Superior temporal gyrus (tissue), 1 donor: ENCODE results near the gene MAPK1IP1L.
"Not testable (repeated sequence)": the region's sequence is repeated elsewhere in the genome, so short reads cannot be mapped to it uniquely, and the experiment has no call there.

Experiments used
- DNase-seq: peaks from one replicate; pipeline ENCODE4 v3.0.0-alpha.2; 2016; ENCODE audit errors: extremely low spot score

MAPK1IP1L gene

DNA sequence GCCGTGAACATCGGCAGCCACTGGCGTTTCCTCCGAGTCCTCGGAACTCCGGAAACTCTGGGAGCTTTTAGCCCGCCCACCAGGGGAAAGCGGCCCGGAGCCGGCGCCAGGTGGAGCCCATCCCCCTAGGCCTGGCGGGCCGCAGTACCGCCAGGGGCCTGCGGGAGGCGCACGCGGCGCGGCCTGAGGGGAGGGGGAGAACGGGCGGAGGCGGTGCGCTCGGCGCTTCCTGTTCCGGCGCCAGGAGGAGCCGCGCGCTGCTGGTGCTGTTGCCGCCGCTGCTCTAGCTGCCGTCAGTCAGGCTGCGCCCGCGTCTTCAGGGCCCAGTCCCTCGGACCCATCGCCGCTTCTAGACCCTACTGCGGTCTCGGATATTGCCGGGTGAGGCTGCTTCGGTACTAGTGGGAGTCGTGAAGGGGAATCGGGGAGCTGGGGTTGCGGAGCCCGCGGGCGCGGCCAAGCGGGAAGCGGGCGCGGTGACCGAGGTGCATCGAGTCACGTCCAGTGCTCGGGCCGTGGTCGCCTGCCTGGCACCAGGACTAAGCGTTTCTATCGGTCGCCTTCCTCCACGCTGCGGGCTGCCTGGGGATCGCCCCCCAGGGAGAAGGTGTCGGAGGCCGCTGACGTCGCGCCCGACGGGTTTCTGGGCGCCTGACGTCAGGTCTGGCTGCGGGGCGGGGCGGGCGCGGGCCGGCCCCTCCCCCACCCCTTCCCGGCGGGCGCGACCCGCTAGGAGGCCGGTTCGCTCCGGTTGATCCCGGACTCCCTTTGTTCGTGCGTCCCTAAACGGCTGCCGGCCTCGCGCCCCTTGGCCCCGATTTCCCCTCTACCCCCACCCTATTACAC, at the start of gene MAPK1IP1L:
TSS of gene MAPK1IP1L (plus strand) at position 225 of the 846 bp plus-strand sequence. CDS start 10,037 bp downstream, outside the sequence.
- peak; percentile 87 for DNase-seq

DNA sequence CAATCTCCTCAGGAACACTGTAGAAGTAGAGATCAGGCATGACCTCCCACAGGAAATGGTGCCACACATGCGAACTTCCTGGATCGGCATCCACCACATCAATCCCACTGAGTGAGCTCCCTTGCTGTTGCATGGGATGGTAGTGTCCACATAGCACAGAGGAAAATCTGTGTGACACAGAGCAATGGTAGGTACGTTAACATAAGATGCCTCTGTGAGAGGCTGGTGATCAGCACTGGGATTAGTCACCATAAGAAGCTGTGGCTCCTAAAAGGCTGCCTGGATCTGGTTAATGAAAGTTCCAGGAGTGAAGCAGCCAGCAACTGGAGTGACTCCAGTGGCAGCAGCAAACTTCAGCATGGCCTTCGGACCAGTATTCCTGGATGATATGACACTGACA, 46.4 kb upstream of the MAPK1IP1L start:
- no peak for DNase-seq

DNA sequence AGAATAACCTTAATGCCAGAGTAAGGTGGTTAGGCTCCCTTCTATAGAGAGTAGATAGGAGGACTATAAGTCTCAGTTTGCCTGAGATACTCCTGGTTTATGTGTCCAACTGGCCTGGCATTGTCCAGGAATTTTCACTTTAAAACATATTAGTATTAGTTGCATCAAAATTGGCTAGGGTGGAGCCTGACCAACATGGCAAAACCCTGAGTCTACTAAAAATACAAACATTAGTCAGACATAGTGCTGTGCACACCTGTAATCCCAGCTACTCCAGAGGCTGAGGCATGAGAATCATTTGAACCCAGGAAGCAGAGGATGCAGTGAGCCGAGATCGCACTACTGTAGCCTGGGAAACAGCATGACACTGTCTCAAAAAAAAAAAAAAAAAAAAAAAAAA, 36.4 kb upstream of the MAPK1IP1L start:
- DNase-seq = no peak

DNA sequence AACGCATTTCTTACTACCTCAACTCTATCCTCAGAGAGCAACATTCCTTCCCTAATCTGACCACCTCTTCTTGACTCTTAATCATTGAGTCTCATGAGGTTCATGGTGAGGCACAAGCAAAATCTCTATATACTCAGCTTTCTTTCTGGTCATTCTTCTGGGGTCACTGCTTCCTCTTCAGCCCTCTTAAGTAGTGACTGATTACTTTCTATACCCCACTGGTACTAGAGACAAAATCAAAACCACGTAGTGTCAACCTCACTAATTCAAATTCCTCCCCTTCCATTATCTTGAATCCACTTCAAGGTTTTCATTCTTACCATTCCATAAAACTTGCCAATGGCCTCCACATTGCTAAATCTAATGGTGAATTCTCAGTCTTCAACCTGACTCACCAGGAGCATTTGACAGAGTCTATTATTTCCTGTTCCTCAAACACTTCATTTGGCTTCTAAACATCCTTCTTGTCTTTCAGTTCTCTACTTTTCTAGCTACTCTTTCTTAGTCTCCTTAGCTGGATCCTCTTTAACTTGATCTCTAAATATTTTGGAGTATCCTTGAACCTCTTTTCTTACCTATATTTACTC, 31.4 kb upstream of the MAPK1IP1L start:
- no peak for DNase-seq

DNA sequence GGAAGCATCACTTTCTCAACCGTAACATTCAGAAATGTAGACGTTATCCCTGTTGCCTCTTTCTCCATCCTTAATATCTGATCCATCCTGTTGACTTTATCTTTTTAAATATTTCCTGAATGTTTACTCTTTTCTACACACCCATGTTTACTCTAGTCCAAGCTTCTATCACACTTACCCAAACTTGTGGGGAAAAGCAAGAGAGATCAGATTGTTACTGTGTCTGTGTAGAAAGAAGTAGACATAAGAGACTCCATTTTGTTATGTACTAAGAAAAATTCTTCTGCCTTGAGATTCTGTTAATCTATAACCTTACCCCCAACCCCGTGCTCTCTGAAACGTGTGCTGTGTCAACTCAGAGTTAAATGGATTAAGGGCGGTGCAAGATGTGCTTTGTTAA, 27.1 kb upstream of the MAPK1IP1L start:
- DNase-seq = not testable (repeated sequence)

DNA sequence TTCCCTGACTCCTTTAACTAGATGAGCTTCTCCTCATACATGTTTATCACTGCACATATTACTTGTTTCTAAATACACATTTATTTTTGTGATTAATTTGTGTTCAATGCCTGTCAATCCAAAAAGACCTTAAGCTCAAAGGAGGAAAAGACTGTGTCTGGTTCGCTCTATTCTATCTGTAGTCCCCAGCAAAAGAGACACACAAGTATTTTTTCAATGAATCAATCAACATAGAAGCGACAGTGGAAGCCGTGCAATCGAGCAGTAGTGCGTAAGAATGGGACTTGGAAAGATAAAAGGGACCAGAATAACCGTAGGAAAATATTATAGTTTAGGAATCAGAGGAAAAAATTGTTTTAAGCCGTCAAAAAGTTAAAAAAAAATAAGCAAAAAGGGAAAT, 25.5 kb upstream of the MAPK1IP1L start:
- no peak for DNase-seq

DNA sequence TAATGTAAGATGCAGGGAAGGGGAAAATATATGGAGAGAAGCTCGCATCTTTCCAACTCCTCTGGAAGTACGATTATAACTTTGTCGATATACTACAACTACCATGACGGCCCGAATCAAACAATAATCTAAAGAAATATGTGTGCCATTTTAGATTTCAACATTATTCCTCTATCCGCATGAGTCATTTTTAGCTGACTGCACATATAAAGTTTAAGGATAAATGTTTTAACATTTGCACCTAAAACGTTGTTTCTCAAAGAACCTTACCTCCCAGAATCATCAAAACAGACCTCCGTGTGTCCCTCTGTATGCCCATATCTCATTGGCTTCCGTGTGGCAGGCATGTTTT, 25.0 kb upstream of the MAPK1IP1L start:
- DNase-seq = no peak

DNA sequence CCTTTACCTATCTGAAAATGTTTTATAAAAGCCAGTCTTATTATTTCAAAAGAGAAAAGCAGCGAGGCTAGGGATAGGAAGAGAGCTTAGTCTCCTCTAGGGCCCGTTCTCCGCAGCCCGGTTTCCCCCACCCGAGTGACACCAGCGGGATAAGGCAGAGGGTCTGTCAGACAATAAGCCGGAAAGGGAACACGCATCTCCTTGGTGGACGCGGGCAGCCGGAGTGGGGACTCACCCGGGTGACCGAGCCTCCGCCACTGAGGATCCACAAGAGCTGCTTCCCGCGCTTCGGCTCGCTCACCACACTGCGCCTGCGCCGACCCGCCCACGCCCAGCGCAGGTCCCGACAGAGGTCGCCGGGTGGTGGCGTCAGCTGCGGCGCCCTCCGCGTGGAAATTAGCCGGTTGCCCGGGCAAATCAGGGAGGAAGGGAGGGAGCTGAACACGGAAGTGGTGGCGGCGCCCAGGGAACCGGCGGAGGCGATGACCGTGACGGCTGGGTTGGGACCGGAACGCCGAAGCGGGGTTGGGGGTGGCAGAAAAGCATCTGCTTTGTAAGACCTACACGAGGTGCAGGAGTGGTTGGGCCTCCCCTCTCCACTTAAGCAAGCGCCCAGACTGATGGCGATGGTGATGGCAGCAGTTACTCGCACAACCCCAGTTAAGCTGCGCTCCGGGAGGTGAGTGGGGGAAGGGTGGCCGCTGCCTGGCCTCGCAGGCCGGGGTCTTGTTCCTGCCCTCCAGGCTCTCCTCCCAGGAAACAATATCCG, 24.5 kb upstream of the MAPK1IP1L start, which contains the start of the genes SOCS4 and WDHD1:
TSS of gene SOCS4 (plus strand) at position 444 of the 769 bp plus-strand sequence. CDS start 15,806 bp downstream, outside the sequence.
TSS of gene WDHD1 (minus strand) at position 307 of the 769 bp plus-strand sequence. CDS start 312 bp downstream, outside the sequence.
- peak; percentile 95 for DNase-seq

DNA sequence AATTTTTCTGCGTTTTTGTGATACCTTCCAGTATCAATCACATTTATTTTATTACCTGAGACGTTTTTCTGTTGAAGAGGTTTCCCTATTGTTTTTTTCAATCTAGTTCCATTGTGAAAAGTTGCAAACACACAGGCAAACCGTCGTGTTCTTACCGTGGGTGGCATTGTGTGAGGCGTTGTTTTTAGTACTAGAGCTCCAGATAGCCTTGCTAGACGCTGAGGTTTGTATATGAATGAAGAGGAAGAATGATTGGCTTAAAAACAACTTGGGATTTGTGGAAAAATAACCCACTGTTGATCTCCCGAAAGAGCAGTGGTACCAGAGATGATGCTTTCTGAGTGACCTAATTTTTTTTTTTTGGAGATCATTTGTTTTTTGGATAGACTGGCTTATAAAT, 23.4 kb upstream of the MAPK1IP1L start:
- DNase-seq = peak; percentile 24

DNA sequence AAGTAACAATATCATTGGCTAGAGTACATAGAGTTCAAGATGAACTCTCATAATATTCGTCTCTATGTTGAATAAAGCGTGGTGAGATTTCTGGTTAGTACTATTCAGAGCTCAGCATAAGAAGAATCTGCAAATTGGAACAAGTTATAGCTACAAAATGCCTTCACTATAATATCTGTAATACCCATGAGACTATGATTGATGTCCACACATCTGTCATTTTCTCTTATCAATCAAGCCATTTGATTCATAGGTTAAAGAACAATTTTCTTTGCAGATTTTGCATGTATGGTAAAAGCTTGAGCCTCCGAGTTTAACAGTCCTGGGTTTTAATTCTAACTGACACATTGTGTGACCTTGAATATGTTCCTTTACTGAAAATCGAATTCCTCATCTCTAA, 23.0 kb upstream of the MAPK1IP1L start:
- DNase-seq = no peak

DNA sequence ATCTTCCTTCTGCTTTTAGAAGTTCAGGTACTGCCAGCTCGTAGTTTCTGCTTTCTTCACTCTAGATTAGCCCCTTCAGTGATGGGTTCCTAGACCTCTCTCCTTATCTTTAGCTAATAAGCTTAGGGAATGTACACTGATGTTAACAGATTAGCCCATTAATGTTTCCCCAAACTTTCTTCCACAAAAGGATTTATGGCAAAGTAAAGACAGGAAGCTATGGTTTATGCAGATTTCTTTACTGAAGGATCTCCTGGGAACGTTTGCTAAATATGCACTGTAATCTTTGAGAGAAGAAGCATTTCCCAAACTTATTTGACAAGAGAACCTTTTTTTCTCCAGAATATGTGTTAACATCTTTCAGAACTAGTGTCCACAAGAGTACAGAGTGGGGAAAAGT, 20.3 kb upstream of the MAPK1IP1L start:
- DNase-seq = no peak

DNA sequence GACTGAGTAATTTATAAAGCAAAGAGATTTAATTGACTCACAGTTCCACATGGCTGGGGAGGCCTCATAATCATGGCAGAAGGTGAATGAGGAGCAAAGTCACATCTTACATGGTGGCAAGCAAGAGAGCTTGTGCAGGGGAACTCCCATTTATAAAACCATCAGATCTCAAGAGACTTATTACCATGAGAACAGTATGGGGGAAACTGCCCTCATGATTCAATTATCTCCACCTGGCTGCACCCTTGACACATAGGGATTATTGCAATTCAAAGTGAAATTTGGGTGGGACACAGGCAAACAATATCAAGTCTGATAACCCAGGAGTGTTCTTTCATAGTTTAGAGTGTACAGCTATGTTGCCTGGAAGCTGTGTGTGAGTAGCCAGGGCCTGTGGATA, 13.5 kb upstream of the MAPK1IP1L start:
- not testable (repeated sequence) for DNase-seq

DNA sequence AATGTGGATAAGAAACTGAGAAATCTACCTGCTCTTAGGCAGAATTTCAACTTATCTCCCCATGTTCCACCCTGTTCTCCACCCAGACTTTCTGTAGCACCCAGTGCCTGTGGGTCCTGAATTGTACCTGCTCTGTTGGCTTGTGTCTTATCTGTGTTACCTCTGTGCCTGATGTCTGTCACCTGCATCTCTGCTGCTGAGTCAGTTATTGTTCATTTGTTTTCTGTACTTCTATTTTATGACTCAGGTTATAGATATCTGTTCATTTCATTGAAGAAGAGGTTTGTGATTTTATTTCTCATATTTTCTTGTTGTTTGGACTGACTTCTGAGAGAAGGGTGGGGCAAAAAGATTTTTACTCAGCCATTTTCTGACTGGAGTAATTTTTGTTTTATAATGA, 12.7 kb upstream of the MAPK1IP1L start:
- DNase-seq = no peak

DNA sequence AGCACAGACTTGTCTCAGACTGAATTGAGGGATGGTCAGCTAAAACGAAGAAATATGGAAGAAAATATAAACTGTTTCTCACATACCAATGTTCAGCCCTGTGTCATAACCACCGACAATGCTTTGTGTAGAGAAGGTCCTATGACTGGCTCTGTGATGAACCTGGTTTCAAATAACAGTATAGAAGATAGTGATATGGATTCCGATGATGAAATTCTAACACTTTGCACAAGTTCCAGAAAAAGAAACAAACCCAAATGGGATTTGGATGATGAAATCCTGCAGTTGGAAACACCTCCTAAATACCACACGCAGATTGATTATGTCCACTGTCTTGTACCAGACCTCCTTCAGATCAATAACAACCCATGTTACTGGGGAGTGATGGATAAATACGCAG, 7.9 kb upstream of the MAPK1IP1L start:
- DNase-seq = no peak

DNA sequence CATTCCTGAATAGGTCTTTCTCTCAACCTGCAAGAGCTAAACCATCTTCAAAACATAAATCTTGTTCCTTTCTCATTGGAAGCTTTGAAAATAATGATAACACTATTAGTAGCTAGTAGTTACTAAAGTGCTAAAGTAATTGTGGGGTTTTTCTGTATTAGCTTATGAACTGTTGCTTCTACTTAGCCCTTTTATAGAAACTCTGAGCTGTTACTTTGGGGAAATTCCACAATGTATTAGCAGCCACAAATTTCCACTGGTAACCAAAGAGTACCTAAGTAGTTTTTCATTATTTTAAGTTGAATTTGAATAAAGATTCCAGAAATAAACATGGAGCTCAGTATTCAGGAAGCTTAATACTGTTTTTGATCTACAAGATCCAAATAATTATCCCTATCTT, 6.4 kb upstream of the MAPK1IP1L start:
- DNase-seq = no peak

DNA sequence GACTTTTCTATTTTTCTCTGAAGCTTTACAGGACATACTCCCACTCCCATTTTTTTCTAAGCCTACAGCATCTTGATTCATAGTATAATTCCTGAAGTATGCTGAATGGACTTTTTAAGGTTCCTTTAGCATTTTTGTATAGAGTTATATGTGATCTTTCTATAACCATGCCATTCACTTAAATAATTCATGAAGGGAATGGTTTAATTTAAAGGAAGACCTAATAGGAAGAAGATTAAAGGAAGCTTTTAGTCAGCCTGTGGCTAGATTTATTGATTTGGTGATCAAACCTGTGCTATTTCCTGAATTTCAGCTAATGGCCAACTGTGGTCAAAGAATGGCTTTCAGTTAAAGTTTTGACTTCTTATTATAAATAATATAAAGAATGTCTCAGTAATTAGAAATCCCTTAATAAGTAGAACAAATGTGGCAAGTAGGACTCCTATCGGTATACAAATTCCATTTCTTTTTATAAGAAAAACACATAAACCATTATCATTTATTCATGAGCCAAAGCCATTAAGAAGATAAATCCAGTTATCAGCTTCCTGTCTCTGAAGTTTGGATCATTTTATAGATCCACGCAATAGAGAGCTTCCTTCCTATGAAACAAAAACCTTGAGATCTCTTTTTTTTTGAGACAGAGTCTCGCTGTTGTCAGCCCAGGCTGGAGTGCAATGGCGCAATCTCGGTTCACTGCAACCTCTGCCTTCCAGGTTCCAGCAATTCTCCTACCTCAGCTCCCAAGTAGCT, 4.0 kb upstream of the MAPK1IP1L start:
- no peak for DNase-seq

DNA sequence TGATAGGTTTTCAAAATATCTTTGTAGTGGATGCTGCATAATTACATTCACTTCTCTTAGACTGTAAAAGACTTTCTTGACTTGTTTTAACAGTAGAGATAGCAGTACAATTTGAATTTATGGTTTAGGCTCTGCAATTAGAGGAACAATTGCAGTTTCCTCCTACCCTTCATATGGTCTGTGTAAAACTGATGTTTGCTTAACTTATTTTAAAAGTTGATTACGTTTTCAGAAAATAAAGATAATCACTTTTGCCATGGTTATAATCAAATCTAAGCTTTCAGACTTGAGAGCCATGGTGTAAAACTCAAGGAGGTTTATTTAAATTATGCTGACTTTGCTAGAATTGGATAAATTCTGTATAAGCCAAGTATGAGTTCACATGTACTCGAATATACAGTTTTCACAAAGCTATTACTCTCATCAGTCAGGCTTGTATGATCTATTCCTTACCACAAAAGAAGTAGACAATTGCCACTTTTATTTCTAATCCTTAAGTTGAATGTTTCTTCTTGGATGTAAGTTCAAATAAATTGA, 2.5 kb upstream of the MAPK1IP1L start:
- no peak for DNase-seq

DNA sequence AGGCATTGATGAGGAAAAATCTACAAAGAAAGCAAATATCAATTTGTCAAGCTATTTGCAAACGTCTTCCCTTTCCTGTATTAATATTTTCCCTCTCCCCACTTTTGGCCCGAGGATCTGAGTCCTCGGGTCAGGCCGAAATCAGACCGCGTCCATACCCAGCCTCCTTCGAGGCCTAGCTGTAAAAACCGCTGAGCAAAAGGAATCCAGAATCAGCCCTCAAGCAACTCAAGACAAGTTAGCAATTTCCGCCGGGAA, 353 bp upstream of the MAPK1IP1L start:
- DNase-seq = no peak

DNA sequence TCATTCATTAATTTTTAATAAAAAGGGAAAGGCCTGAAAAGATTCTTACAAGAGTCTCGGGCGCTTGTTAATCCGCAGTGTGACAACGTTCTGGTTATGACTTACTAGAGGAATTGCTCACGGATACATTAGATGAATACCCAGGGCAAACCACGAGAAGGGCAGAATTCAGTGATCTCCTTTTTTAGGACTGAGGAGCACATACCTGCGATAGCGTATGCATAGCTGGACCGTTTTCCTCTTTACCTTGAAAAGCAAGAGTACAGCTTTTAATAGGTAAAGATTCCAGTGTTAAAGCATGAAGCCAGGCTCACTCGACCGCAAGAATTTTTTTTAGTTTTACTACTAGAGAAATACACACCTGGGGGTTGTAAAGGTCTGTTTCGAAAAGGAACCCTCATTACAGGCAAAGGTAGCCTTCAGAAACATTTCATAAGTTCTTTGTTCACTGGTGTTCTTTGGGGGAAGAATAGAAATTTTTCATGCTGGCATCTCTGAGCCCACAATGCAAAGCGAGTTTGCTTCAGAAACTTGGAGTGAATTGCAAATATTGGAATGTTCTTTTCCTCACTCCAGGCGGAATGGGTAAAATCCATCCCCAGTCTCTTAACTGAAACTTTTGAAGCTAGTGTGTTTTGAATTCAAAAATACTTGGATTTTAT, 953 bp downstream of the MAPK1IP1L start:
- peak; percentile 40 for DNase-seq

DNA sequence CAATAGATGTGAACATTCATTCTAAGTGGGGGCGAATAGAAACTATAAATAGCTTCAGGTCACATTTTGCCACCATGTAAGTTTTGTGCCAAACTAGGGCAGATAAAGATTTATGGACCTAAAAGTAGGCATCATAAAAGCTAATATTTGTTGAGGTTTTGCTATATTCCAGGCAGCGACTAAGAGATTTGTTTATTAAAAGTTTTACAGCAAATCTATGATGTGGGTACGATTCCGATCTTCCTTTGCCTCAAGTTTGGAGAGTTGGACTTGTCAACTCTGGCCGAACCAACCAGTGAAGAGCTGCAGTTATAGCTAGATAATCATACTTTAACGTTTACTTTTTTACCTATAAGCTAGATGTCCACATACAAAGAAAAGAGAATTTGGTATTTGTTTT, 1.6 kb downstream of the MAPK1IP1L start:
- DNase-seq = no peak

DNA sequence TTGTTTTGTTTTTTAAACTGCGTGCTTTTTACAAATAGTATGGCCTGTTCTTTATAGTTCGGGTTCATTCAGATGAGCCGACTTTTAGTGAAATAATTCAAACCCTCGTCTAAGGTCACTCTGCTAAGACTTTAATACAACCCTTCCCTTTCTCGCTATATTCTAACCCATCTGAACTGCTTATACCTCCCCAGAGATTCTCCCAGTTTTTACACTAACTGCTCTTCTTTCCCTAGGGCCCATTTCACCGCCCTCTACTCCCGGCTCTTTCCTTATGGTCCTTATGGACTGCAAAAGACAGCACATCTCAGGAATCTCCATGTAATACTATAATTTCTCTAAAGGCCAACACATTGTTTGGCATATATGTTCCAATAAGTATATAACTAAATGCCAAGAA, 2.1 kb downstream of the MAPK1IP1L start:
- DNase-seq = no peak
